Esophagus muscularis mucosa (tissue), 4 donors: Measurements from ENCODE around the gene FOXQ1. TPM values are rescaled to one million over a fixed set of nuclear protein-coding genes. Genes with fewer than 3 reads are reported as not detected.

Experiments used
- DNase-seq: peaks from one replicate; pipeline ENCODE4 v3.0.0-alpha.2; 2017; ENCODE audit errors: extremely low spot score
- H3K27ac ChIP-seq, 4 donors: fragments of 200-600 bp; sonication (generic); replicated peaks in 1 of 4; 1 replicate in 3 of 4; 2 replicates in 1 of 4; pipeline ENCODE4 v1.5.1; 2016 to 2019; ENCODE audit warnings: mild to moderate bottlenecking in 1 of 4
- H3K27me3 ChIP-seq, 4 donors: fragments of 200-600 bp; sonication (generic); one replicate each; pipeline versions ENCODE4 v1.5.1 to v1.6.0; 2016 to 2019
- H3K36me3 ChIP-seq, 4 donors: fragments of 200-600 bp; sonication (generic); one replicate each; pipeline ENCODE4 v1.5.1; 2016 to 2019
- H3K4me1 ChIP-seq, 4 donors: fragments of 200-600 bp; sonication (generic); one replicate each; pipeline ENCODE4 v1.5.1; 2016 to 2019
- H3K4me3 ChIP-seq, 4 donors: fragments of 200-600 bp; sonication (generic); 1 replicate in 2 of 4; 2 replicates in 2 of 4; pipeline ENCODE4 v1.5.1; 2016 to 2019; ENCODE audit warnings: mild to moderate bottlenecking in 4 of 4, moderate library complexity in 1 of 4
- H3K9me3 ChIP-seq, 4 donors: fragments of 200-600 bp; sonication (generic); 1 replicate in 3 of 4; 2 replicates in 1 of 4; pipeline ENCODE4 v1.5.1; 2016 to 2019
- CTCF ChIP-seq, 3 experiments: fragments of 200-600 bp in 2 of 3; fragments of 450-650 bp in 1 of 3; sonication (generic) in 2 of 3; IDR thresholded peaks; one replicate each; pipeline ENCODE4 v1.5.1; 2017 to 2019; ENCODE audit warnings: antibody characterized with exemption in 3 of 3, mild to moderate bottlenecking in 2 of 3, moderate library complexity in 1 of 3
- EP300 ChIP-seq: sonication (generic); formaldehyde crosslinking; IDR thresholded peaks from one replicate; pipeline ENCODE4 v1.6.1; 2017; ENCODE audit warnings: antibody characterized with exemption
- POLR2A ChIP-seq: fragments of 450-650 bp; IDR thresholded peaks from one replicate; pipeline ENCODE4 v1.6.1; 2017; ENCODE audit warnings: antibody characterized with exemption, moderate library complexity, mild to moderate bottlenecking, low read depth
- POLR2AphosphoS5 ChIP-seq, 2 donors: sonication (generic); formaldehyde crosslinking; IDR thresholded peaks; one replicate each; pipeline ENCODE4 v1.6.1; 2017; ENCODE audit warnings: antibody characterized with exemption in 2 of 2
- WGBS: methylation state at CpG from one replicate; pipeline ENCODE4 v1.1.5; 2018; 5-methylcytosine and 5-hydroxymethylcytosine counted together
- intact Hi-C: fragments of 100-400 bp; cut with DNase I; formaldehyde crosslinking; loops from one replicate; pipeline ENCODE4 v1.15.1; 2023
- total RNA-seq, 4 donors: library from RNA; depleted of rRNA; stranded (reverse); fragments of >200 nt; gene quantifications; one replicate each; pipeline versions ENCODE4 v1.1.0 to v1.2.1, GENCODE V29; 2016

FOXQ1 gene
- total RNA-seq, 4 donors from 2014 or later = 2.5 to 4.4 (median 2.9) TPM

GRCh38 chr6:1283501-1283900 lies 28.4 kb upstream of the FOXQ1 start:
- intact Hi-C loops = no loop called here
- Histone ChIP-seq H3K9me3 (no peaks in the 10 kb centered on the region), H3K27ac (no peak overlapping the region), H3K36me3 (no peaks in the 10 kb centered on the region), H3K4me3 (no peak overlapping the region), H3K27me3 (no peaks in the 10 kb centered on the region), H3K4me1 (peaks cover 0 to 13% (median 11%) of the 10 kb centered on the region in 4 donors)
- TF ChIP-seq EP300 = no peak
- no peak for TF ChIP-seq POLR2A
- no peak for TF ChIP-seq CTCF (IDR thresholded peaks at IDR 0.05)
- TF ChIP-seq POLR2AphosphoS5 (IDR thresholded peaks at IDR 0.05) = no peak
- WGBS = 64% methylated on average over 3 of the region's 3 CpGs
- DNase-seq = no peak

DNA sequence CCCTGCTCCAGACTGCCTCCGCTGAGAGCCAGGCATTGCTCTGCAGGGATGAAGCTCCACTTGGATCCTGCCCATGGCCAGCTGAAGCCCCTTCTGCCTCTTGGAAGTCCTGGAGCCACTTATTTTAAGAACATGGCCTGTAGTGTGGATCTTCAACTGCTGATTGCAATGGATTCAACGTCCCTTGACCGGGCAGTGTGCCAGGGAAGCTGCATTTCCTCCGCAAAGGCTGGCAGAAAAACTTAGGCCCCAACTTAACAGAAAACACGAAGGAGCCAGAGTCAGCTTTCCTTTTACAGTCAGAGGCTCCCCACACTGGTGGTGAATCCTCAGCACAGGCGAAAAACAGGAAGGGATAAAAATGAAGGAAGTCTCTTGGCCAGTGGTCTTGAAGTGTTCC lies 26.3 kb upstream of the FOXQ1 start:
- Histone ChIP-seq H3K27ac (no peak overlapping the region), H3K4me1 (peaks cover 0 to 13% (median 11%) of the 10 kb centered on the region in 4 donors), H3K36me3 (no peaks in the 10 kb centered on the region), H3K27me3 (no peaks in the 10 kb centered on the region), H3K4me3 (no peak overlapping the region), H3K9me3 (no peaks in the 10 kb centered on the region)
- DNase-seq = peak; percentile 75
- no peak for TF ChIP-seq EP300
- no peak for TF ChIP-seq POLR2AphosphoS5 (IDR thresholded peaks at IDR 0.05)
- intact Hi-C loops = no loop called here
- 31% methylated on average over 6 of the region's 6 CpGs for WGBS

- WGBS = 39% methylated on average over 4 of the region's 4 CpGs
- no peak for TF ChIP-seq POLR2AphosphoS5 (IDR thresholded peaks at IDR 0.05)
- no peak for TF ChIP-seq EP300
- TF ChIP-seq POLR2A = no peak
- TF ChIP-seq CTCF (IDR thresholded peaks at IDR 0.05) = no peak
- Histone ChIP-seq H3K27me3 (no peaks in the 10 kb centered on the region), H3K9me3 (no peaks in the 10 kb centered on the region), H3K4me1 (peaks cover 0 to 13% (median 11%) of the 10 kb centered on the region in 4 donors), H3K27ac (no peak overlapping the region), H3K36me3 (no peaks in the 10 kb centered on the region), H3K4me3 (no peak overlapping the region)
- DNase-seq = no peak
- intact Hi-C loops = no loop called here
Measured at GRCh38 chr6:1285956-1286355, 25.9 kb upstream of the FOXQ1 start.

DNA sequence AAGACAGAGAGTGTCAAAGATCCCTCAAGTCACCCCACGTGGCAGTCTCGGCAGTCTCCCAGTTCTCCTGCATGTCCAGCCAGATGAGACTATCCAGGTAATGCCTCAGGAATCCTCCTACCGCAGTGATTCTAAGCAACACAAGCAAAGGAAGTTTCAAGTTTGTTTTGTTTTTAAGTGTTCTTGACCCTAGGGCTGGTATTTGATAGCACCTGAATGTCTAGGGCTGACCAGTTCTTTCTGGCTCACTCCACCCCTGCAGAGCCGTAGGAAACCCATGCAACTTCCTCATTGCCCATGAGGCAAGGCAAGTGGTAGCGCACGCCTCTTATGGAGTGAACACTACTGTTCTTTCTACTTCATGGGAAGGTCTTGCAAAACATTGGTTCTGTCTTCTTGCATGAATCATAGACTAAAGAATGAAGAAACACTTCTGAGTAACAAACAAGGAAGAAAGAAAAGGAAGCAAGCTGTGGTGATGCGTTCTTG lies 24.8 kb upstream of the FOXQ1 start:
- DNase-seq = peak; percentile 66
- no peak overlapping the region for H3K4me3 ChIP-seq
- H3K9me3 ChIP-seq = no peaks in the 10 kb centered on the region
- 77% methylated on average over 7 of the region's 7 CpGs for WGBS
- H3K36me3 ChIP-seq = peaks cover 0 to 3% (median 0%) of the 10 kb centered on the region in 4 donors
- no peak overlapping the region for H3K27ac ChIP-seq
- TF ChIP-seq POLR2AphosphoS5 (IDR thresholded peaks at IDR 0.05) = no peak
- TF ChIP-seq CTCF (IDR thresholded peaks at IDR 0.05) = no peak
- TF ChIP-seq POLR2A = no peak
- TF ChIP-seq EP300 = no peak
- intact Hi-C loops = no loop called here
- H3K27me3 ChIP-seq = no peaks in the 10 kb centered on the region
- peaks cover 0 to 13% (median 11%) of the 10 kb centered on the region in 4 donors for H3K4me1 ChIP-seq

- TF ChIP-seq CTCF (IDR thresholded peaks at IDR 0.05) = no peak
- TF ChIP-seq POLR2AphosphoS5 (IDR thresholded peaks at IDR 0.05) = no peak
- TF ChIP-seq EP300 = no peak
- TF ChIP-seq POLR2A = no peak
- peaks cover 0 to 4% (median 0%) of the 10 kb centered on the region in 4 donors for H3K36me3 ChIP-seq
- no peak overlapping the region for H3K4me3 ChIP-seq
- H3K27ac ChIP-seq = no peak overlapping the region
- intact Hi-C loops = no loop called here
- WGBS = 90% methylated on average over 6 of the region's 6 CpGs
- H3K4me1 ChIP-seq = peaks cover 0 to 12% (median 10%) of the 10 kb centered on the region in 4 donors
- no peaks in the 10 kb centered on the region for H3K9me3 ChIP-seq
- peak; percentile 68 for DNase-seq
- no peaks in the 10 kb centered on the region for H3K27me3 ChIP-seq
Measured at GRCh38 chr6:1290086-1290485, 21.8 kb upstream of the FOXQ1 start.
